ENCODE results near the gene NUDCD3.

NUDCD3 gene

DNA sequence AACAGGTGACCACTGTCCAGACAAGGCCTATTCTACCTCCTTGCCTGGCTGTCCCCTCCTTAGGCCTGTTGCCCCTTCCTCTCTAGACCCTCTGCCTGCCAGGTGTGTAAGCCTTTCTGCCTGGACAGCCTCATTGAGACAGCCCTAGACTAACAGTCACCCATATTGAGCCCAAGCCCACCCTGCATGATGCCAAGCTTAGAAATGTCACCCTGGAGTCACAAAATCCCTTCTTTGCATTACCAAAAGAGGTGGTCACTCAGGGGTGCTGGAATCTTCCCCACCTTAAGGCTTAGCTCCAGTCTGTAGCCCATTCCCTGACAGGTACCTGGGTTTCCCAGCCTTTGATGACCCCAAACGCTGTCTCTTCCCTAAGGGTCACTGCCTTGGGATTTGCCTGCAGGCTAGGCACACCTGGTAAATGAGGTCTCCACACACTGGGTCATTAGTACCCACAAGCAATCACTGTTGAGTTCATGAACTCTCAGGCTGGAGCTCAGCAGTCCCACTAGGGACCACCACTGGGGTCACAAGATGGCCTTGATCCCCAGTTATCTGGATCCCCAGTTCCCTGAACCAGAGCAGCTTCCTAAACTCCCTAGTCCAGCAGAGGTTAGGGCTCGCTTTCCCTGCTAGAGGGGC is 110.1 kb downstream of the NUDCD3 start:
- TF ChIP-seq, protein P1, sequence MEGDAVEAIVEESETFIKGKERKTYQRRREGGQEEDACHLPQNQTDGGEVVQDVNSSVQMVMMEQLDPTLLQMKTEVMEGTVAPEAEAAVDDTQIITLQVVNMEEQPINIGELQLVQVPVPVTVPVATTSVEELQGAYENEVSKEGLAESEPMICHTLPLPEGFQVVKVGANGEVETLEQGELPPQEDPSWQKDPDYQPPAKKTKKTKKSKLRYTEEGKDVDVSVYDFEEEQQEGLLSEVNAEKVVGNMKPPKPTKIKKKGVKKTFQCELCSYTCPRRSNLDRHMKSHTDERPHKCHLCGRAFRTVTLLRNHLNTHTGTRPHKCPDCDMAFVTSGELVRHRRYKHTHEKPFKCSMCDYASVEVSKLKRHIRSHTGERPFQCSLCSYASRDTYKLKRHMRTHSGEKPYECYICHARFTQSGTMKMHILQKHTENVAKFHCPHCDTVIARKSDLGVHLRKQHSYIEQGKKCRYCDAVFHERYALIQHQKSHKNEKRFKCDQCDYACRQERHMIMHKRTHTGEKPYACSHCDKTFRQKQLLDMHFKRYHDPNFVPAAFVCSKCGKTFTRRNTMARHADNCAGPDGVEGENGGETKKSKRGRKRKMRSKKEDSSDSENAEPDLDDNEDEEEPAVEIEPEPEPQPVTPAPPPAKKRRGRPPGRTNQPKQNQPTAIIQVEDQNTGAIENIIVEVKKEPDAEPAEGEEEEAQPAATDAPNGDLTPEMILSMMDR (IDR thresholded peaks at IDR 0.05; ENCODE audit: insufficient read depth, low read depth, low read length, missing control alignments), result no peak
- no peak overlapping the region for H3K4me3 ChIP-seq (ENCODE audit: low read depth, low read length)
- no peak for DNase-seq (ENCODE audit: low read depth)

- TF ChIP-seq, protein P1 (IDR thresholded peaks at IDR 0.05; ENCODE audit: insufficient read depth, low read depth, low read length, missing control alignments), result no peak
- no peak overlapping the region for H3K4me3 ChIP-seq (ENCODE audit: low read depth, low read length)
- DNase-seq (ENCODE audit: low read depth), result no peak
These were observed 110.9 kb downstream of the NUDCD3 start for GRCh38 chr7:44379366-44380188.

GRCh38 chr7:44378744-44379143 is 111.7 kb downstream of the NUDCD3 start:
- TF ChIP-seq, protein P1 (IDR thresholded peaks at IDR 0.05; ENCODE audit: insufficient read depth, low read depth, low read length, missing control alignments), result no peak
- DNase-seq (ENCODE audit: low read depth), result no peak
- no peak overlapping the region for H3K4me3 ChIP-seq (ENCODE audit: low read depth, low read length)

DNA sequence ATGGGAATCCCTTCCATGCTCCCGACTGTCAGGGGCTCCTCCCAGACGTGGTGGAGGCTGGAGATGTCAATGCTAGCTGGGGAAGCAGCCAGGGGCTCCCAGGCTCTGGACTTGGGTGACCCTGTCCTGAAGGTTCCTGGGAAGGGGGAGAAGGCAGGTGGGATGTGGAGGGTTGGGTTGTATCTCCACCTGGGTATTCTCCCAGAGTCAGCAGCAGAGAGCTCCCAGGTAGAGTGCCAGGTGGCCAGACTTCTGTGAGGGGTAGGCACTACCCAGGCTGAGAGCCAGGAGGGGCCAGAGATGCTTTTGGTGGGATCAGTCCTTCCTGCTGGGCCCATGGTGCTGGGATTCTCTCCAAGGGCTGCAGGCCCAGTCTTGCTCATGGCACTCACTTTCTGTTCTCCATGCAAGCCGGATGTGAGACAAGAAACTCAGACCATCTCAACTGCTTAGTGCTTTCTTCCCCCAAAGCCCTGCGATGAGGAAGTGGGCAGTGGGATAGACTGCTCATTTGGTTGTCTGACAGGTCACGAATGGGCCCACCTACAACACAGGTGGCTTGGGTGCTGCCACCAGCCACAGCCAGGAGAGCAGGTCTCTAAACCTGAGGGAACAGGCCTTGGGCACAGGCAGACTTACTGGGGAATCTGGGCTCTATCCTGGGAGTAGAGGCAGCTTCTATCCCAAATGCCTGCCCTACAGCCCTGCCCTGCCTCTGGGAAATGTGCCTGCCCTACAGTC is 112.6 kb downstream of the NUDCD3 start:
- TF ChIP-seq, protein P1 (IDR thresholded peaks at IDR 0.05; ENCODE audit: insufficient read depth, low read depth, low read length, missing control alignments), result no peak
- peak; percentile 80 for DNase-seq (ENCODE audit: low read depth)
- H3K4me3 ChIP-seq (ENCODE audit: low read depth, low read length), result no peak overlapping the region

DNA sequence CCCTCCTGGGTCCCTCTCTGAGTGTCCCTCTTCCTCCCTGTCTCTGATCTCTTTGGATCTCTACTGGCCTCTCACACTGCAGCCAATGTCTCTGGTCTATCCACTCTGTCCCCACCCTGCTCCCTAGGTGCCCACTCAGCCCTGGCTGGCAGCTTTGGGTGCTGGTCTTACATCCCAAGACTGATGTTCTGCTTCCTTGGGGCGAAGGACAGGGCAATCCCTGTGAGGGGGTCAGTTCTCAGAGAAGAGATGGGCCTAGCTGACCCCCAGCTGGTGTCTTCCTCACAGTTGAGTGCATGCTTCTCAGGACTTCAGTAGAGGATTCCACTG is 113.4 kb downstream of the NUDCD3 start:
- TF ChIP-seq, protein P1 (IDR thresholded peaks at IDR 0.05; ENCODE audit: insufficient read depth, low read depth, low read length, missing control alignments), result no peak
- DNase-seq (ENCODE audit: low read depth), result no peak
- no peak overlapping the region for H3K4me3 ChIP-seq (ENCODE audit: low read depth, low read length)

- no peak for DNase-seq (ENCODE audit: low read depth)
- TF ChIP-seq, protein P1 (IDR thresholded peaks at IDR 0.05; ENCODE audit: insufficient read depth, low read depth, low read length, missing control alignments), result no peak
- no peak overlapping the region for H3K4me3 ChIP-seq (ENCODE audit: low read depth, low read length)
These were observed 113.9 kb downstream of the NUDCD3 start for GRCh38 chr7:44376429-44377133.
